Inferior parietal cortex (tissue), 1 donor: ENCODE results near the gene CLK3.
"Not testable (repeated sequence)": the region's sequence is repeated elsewhere in the genome, so short reads cannot be mapped to it uniquely, and the experiment has no call there.

ENCODE experiments used
- DNase-seq: peaks from one replicate; pipeline ENCODE4 v3.0.0-alpha.2; 2016; ENCODE audit errors: extremely low spot score

Gene CLK3

GRCh38 chr15:74615508-74616365 lies at the start of gene CLK3:
Gene CLK3 (plus strand): TSS chr15:74615836. CDS start chr15:74619197, 3,361 bp downstream.
- peak; percentile 93 for DNase-seq

- DNase-seq = no peak
Observed at GRCh38 chr15:74568594-74568993, 47.0 kb upstream of the CLK3 start.

GRCh38 chr15:74569731-74570070 lies 45.9 kb upstream of the CLK3 start:
- DNase-seq = no peak

- DNase-seq = no peak
Observed at GRCh38 chr15:74571191-74571590, 44.4 kb upstream of the CLK3 start.

- DNase-seq = no peak
Observed at GRCh38 chr15:74573987-74574386, 41.6 kb upstream of the CLK3 start.

GRCh38 chr15:74578496-74578994 lies 37.1 kb upstream of the CLK3 start:
- no peak for DNase-seq

GRCh38 chr15:74579001-74579400 lies 36.6 kb upstream of the CLK3 start:
- no peak for DNase-seq

- no peak for DNase-seq
Observed at GRCh38 chr15:74580538-74581350, 34.9 kb upstream of the CLK3 start.

GRCh38 chr15:74584204-74584603 lies 31.4 kb upstream of the CLK3 start:
- DNase-seq = no peak

GRCh38 chr15:74584779-74585178 lies 30.9 kb upstream of the CLK3 start:
- DNase-seq = peak; percentile 39

- DNase-seq = no peak
Observed at GRCh38 chr15:74585191-74585590, 30.4 kb upstream of the CLK3 start.

GRCh38 chr15:74585857-74586256 lies 29.8 kb upstream of the CLK3 start:
- DNase-seq = no peak

- no peak for DNase-seq
Observed at GRCh38 chr15:74589826-74590225, 25.8 kb upstream of the CLK3 start.

GRCh38 chr15:74592222-74592621 lies 23.4 kb upstream of the CLK3 start:
- DNase-seq = no peak

- no peak for DNase-seq
Observed at GRCh38 chr15:74593122-74593521, 22.5 kb upstream of the CLK3 start.

GRCh38 chr15:74594455-74594854 lies 21.2 kb upstream of the CLK3 start:
- DNase-seq = no peak

GRCh38 chr15:74595271-74595670 lies 20.4 kb upstream of the CLK3 start:
- DNase-seq = no peak

- not testable (repeated sequence) for DNase-seq
Observed at GRCh38 chr15:74596736-74597135, 18.9 kb upstream of the CLK3 start.

- not testable (repeated sequence) for DNase-seq
Observed at GRCh38 chr15:74597146-74597705, 18.4 kb upstream of the CLK3 start.

GRCh38 chr15:74598126-74598842 lies 17.4 kb upstream of the CLK3 start:
- DNase-seq = peak; percentile 93

GRCh38 chr15:74599156-74599555 lies 16.5 kb upstream of the CLK3 start:
- DNase-seq = no peak
